Measurements from ENCODE around the gene KLC4.
"Not testable (repeated sequence)": the region's sequence is repeated elsewhere in the genome, so short reads cannot be mapped to it uniquely, and the experiment has no call there.

KLC4 gene

DNA sequence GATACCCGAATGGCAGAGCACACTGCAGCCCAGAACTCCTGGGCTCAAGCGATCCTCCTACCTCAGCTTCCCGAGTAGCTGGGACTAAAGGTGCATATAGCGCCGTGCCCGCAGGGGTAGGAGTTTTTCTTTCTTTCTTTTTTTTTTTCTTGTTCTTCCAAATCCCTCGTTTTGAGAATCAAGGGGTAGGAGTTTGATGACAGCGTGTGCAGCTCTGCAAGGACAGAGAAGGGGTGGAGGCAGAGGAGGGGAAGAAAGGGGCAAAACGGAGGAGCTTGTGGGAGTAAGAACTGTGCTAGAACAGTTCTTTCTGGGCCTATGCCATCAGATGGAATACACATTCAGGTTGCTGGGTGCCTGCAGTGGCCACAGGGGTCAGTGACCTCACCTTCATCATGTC lies 22.7 kb upstream of the KLC4 start:
- Histone ChIP-seq H3K9ac (ENCODE audit: low read length in 2 of 2) (no peak overlapping the region), H3K36me3 (ENCODE audit: control insufficient read depth in 2 of 2, insufficient read depth in 2 of 2, low read length in 2 of 2) (peaks cover 32 to 41% of the 10 kb centered on the region in 2 donors), H3K4me1 (ENCODE audit: control insufficient read depth, insufficient read depth, low read length) (no peaks in the 10 kb centered on the region), H3K27ac (ENCODE audit: low read length) (no peak overlapping the region), H3K4me3 (ENCODE audit: low read length in 2 of 2) (no peak overlapping the region), H3K27me3 (ENCODE audit: control insufficient read depth in 1 of 2, insufficient read depth in 2 of 2, low read length in 2 of 2) (no peaks in the 10 kb centered on the region), H3K9me3 (ENCODE audit: control insufficient read depth in 2 of 2, low read length in 2 of 2) (no peaks in the 10 kb centered on the region)

GRCh38 chr6:43037197-43037596 lies 22.2 kb upstream of the KLC4 start:
- Histone ChIP-seq H3K9me3 (ENCODE audit: control insufficient read depth in 2 of 2, low read length in 2 of 2) (no peaks in the 10 kb centered on the region), H3K4me1 (ENCODE audit: control insufficient read depth, insufficient read depth, low read length) (no peaks in the 10 kb centered on the region), H3K9ac (ENCODE audit: low read length in 2 of 2) (no peak overlapping the region), H3K4me3 (ENCODE audit: low read length in 2 of 2) (no peak overlapping the region), H3K36me3 (ENCODE audit: control insufficient read depth in 2 of 2, insufficient read depth in 2 of 2, low read length in 2 of 2) (peaks cover 32 to 39% of the 10 kb centered on the region in 2 donors), H3K27ac (ENCODE audit: low read length) (no peak overlapping the region), H3K27me3 (ENCODE audit: control insufficient read depth in 1 of 2, insufficient read depth in 2 of 2, low read length in 2 of 2) (no peaks in the 10 kb centered on the region)

DNA sequence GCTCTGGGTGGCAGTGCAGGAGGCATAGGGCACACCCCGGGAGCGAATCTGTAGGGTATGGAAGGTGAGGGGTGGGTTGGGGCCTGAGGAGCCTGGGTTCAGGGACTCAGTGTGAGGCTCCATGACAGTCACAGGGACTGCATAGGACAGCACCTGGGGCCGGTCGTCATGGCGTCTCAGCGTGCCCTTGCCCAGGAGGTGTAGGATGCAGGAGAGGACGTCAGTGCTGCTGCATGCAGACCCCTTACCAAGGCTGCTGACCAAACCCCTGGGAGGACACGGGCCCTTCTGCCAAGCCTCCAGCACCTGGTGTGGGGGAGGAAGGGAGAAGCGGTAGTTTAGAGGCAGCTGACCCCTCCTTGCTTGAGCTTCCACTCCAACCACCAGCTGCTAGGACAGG lies 21.7 kb upstream of the KLC4 start:
- Histone ChIP-seq H3K4me1 (ENCODE audit: control insufficient read depth, insufficient read depth, low read length) (no peaks in the 10 kb centered on the region), H3K9me3 (ENCODE audit: control insufficient read depth in 2 of 2, low read length in 2 of 2) (no peaks in the 10 kb centered on the region), H3K27ac (ENCODE audit: low read length) (no peak overlapping the region), H3K4me3 (ENCODE audit: low read length in 2 of 2) (no peak overlapping the region), H3K36me3 (ENCODE audit: control insufficient read depth in 2 of 2, insufficient read depth in 2 of 2, low read length in 2 of 2) (peaks cover 34 to 36% of the 10 kb centered on the region in 2 donors), H3K9ac (ENCODE audit: low read length in 2 of 2) (no peak overlapping the region), H3K27me3 (ENCODE audit: control insufficient read depth in 1 of 2, insufficient read depth in 2 of 2, low read length in 2 of 2) (no peaks in the 10 kb centered on the region)

DNA sequence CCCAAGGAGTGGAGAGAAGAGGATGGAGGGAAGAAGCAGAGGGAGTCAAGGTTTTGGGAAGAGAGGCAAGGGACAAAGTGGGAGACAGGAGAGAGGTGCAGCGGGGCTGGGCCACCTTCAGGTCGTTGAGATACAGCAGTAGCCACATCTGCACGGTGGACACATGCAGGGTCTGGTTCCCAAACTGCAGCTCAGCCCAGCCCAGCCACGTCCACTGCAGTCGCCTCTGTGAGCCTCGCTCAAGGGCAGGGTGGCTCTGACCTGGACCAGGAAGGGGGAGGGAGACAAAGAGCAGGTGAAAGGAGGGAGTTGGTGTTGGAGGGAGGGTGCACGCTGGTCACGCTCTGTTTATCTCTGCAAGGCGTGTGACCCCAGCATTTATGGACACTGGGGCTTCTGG lies 20.7 kb upstream of the KLC4 start:
- no peak overlapping the region for H3K9ac ChIP-seq (ENCODE audit: low read length in 2 of 2)
- no peak overlapping the region for H3K4me3 ChIP-seq (ENCODE audit: low read length in 2 of 2)
- peaks cover 38 to 40% of the 10 kb centered on the region in 2 donors for H3K36me3 ChIP-seq (ENCODE audit: control insufficient read depth in 2 of 2, insufficient read depth in 2 of 2, low read length in 2 of 2)
- H3K27ac ChIP-seq (ENCODE audit: low read length): no peak overlapping the region
- no peaks in the 10 kb centered on the region for H3K27me3 ChIP-seq (ENCODE audit: control insufficient read depth in 1 of 2, insufficient read depth in 2 of 2, low read length in 2 of 2)
- H3K4me1 ChIP-seq (ENCODE audit: control insufficient read depth, insufficient read depth, low read length): no peaks in the 10 kb centered on the region
- no peaks in the 10 kb centered on the region for H3K9me3 ChIP-seq (ENCODE audit: control insufficient read depth in 2 of 2, low read length in 2 of 2)

GRCh38 chr6:43040542-43041257 lies 18.7 kb upstream of the KLC4 start:
- no peak overlapping the region for H3K27ac ChIP-seq (ENCODE audit: low read length)
- no peaks in the 10 kb centered on the region for H3K4me1 ChIP-seq (ENCODE audit: control insufficient read depth, insufficient read depth, low read length)
- H3K4me3 ChIP-seq (ENCODE audit: low read length in 2 of 2): no peak overlapping the region
- H3K9me3 ChIP-seq (ENCODE audit: control insufficient read depth in 2 of 2, low read length in 2 of 2): no peaks in the 10 kb centered on the region
- H3K27me3 ChIP-seq (ENCODE audit: control insufficient read depth in 1 of 2, insufficient read depth in 2 of 2, low read length in 2 of 2): no peaks in the 10 kb centered on the region
- no peak overlapping the region for H3K9ac ChIP-seq (ENCODE audit: low read length in 2 of 2)
- peaks cover 35 to 40% of the 10 kb centered on the region in 2 donors for H3K36me3 ChIP-seq (ENCODE audit: control insufficient read depth in 2 of 2, insufficient read depth in 2 of 2, low read length in 2 of 2)

DNA sequence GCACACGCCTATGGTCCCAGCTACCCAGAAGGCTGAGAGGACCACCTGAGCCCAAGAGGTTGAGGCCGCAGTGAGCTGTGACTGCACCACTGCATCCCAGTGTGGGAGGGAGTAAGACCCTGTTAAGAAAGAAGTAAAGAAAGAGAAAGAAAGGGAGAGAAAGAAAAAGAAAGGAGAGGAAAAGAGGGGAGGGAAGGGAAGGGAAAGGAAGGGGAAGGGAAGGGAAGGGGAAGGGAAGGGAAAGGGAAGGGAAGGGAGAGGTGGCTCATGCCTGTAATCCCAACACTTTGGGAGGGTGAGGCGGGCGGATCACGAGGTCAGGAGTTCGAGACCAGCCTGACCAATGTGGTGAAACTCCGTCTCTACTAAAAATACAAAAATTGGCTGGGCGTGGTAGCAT lies 18.0 kb upstream of the KLC4 start:
- H3K27me3 ChIP-seq (ENCODE audit: control insufficient read depth in 1 of 2, insufficient read depth in 2 of 2, low read length in 2 of 2); H3K4me1 ChIP-seq (ENCODE audit: control insufficient read depth, insufficient read depth, low read length); H3K27ac ChIP-seq (ENCODE audit: low read length); H3K9me3 ChIP-seq (ENCODE audit: control insufficient read depth in 2 of 2, low read length in 2 of 2); H3K4me3 ChIP-seq (ENCODE audit: low read length in 2 of 2); H3K9ac ChIP-seq (ENCODE audit: low read length in 2 of 2): not testable (repeated sequence)
- peaks cover 39 to 43% of the 10 kb centered on the region in 2 donors for H3K36me3 ChIP-seq (ENCODE audit: control insufficient read depth in 2 of 2, insufficient read depth in 2 of 2, low read length in 2 of 2)

DNA sequence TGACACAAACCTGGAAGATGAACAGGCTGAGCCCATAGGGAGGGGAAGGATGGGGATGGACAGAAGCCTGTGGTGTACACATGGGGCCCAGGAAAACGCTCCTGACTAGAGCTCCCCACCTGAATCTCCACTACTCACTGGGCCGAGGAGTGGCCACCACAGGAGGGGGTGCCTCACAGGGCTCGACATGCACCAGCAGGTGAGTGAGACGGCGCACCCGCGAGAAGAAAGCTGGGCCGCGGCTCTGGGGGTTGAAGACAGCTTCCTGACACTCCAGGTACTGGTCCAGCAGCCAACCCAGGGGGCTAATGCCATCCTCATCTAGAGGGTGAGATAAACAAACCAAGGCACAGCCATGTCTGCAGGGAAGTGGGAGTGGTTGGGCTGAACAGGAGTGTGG lies 16.1 kb upstream of the KLC4 start:
- Histone ChIP-seq H3K27me3 (ENCODE audit: control insufficient read depth in 1 of 2, insufficient read depth in 2 of 2, low read length in 2 of 2) (no peaks in the 10 kb centered on the region), H3K9ac (ENCODE audit: low read length in 2 of 2) (no peak overlapping the region), H3K4me3 (ENCODE audit: low read length in 2 of 2) (no peak overlapping the region), H3K4me1 (ENCODE audit: control insufficient read depth, insufficient read depth, low read length) (no peaks in the 10 kb centered on the region), H3K36me3 (ENCODE audit: control insufficient read depth in 2 of 2, insufficient read depth in 2 of 2, low read length in 2 of 2) (peaks cover 21 to 29% of the 10 kb centered on the region in 2 donors), H3K9me3 (ENCODE audit: control insufficient read depth in 2 of 2, low read length in 2 of 2) (no peaks in the 10 kb centered on the region), H3K27ac (ENCODE audit: low read length) (no peak overlapping the region)

GRCh38 chr6:43045371-43045930 lies 14.0 kb upstream of the KLC4 start:
- H3K9ac ChIP-seq (ENCODE audit: low read length in 2 of 2): no peak overlapping the region
- H3K36me3 ChIP-seq (ENCODE audit: control insufficient read depth in 2 of 2, insufficient read depth in 2 of 2, low read length in 2 of 2): peaks cover 14 to 25% of the 10 kb centered on the region in 2 donors

DNA sequence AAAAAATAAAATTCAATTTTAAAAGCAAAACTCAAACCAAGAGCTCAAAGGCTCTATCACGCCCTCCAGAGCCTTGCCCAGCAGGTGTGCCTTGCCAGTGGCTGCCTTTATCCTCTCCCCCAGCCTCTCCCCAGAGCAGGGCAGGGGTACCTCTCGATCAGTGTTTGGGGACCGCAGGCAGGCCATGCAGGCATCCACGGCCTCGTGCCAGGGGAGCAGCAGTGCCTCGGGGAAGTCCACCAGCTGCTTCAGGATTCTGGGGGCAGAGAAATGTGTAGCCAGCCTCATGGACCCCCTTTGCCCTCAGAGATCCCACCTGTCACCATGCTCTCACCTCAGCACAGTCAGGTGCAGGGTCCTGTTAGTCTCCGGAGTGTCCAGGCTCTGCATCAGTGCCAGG lies 11.4 kb upstream of the KLC4 start:
- Histone ChIP-seq H3K4me1 (ENCODE audit: control insufficient read depth, insufficient read depth, low read length) (peaks cover 3% of the 10 kb centered on the region), H3K36me3 (ENCODE audit: control insufficient read depth in 2 of 2, insufficient read depth in 2 of 2, low read length in 2 of 2) (peaks cover 8 to 18% of the 10 kb centered on the region in 2 donors), H3K9me3 (ENCODE audit: control insufficient read depth in 2 of 2, low read length in 2 of 2) (no peaks in the 10 kb centered on the region), H3K4me3 (ENCODE audit: low read length in 2 of 2) (no peak overlapping the region), H3K27me3 (ENCODE audit: control insufficient read depth in 1 of 2, insufficient read depth in 2 of 2, low read length in 2 of 2) (no peaks in the 10 kb centered on the region), H3K9ac (ENCODE audit: low read length in 2 of 2) (no peak overlapping the region), H3K27ac (ENCODE audit: low read length) (no peak overlapping the region)

More at GRCh38 chr6:43045371-43045930, 14.0 kb upstream of the KLC4 start:
- Histone ChIP-seq H3K27ac (ENCODE audit: low read length) (no peak overlapping the region), H3K4me1 (ENCODE audit: control insufficient read depth, insufficient read depth, low read length) (no peaks in the 10 kb centered on the region), H3K27me3 (ENCODE audit: control insufficient read depth in 1 of 2, insufficient read depth in 2 of 2, low read length in 2 of 2) (no peaks in the 10 kb centered on the region), H3K4me3 (ENCODE audit: low read length in 2 of 2) (no peak overlapping the region), H3K9me3 (ENCODE audit: control insufficient read depth in 2 of 2, low read length in 2 of 2) (no peaks in the 10 kb centered on the region)

- Histone ChIP-seq H3K4me3 (ENCODE audit: low read length in 2 of 2) (no peak overlapping the region), H3K36me3 (ENCODE audit: control insufficient read depth in 2 of 2, insufficient read depth in 2 of 2, low read length in 2 of 2) (peaks cover 10 to 14% of the 10 kb centered on the region in 2 donors), H3K9ac (ENCODE audit: low read length in 2 of 2) (no peak overlapping the region), H3K9me3 (ENCODE audit: control insufficient read depth in 2 of 2, low read length in 2 of 2) (no peaks in the 10 kb centered on the region), H3K4me1 (ENCODE audit: control insufficient read depth, insufficient read depth, low read length) (peaks cover 13% of the 10 kb centered on the region), H3K27me3 (ENCODE audit: control insufficient read depth in 1 of 2, insufficient read depth in 2 of 2, low read length in 2 of 2) (no peaks in the 10 kb centered on the region), H3K27ac (ENCODE audit: low read length) (no peak overlapping the region)
Observed at GRCh38 chr6:43050981-43051380, 8.4 kb upstream of the KLC4 start.

- Histone ChIP-seq H3K27ac (ENCODE audit: low read length) (peak overlapping the region; percentile 92), H3K4me3 (ENCODE audit: low read length in 2 of 2) (peak overlapping the region in 1 of 2 donors; percentile 76), H3K9me3 (ENCODE audit: control insufficient read depth in 2 of 2, low read length in 2 of 2) (no peaks in the 10 kb centered on the region), H3K4me1 (ENCODE audit: control insufficient read depth, insufficient read depth, low read length) (peaks cover 13% of the 10 kb centered on the region), H3K9ac (ENCODE audit: low read length in 2 of 2) (no peak overlapping the region), H3K36me3 (ENCODE audit: control insufficient read depth in 2 of 2, insufficient read depth in 2 of 2, low read length in 2 of 2) (peaks cover 12 to 13% of the 10 kb centered on the region in 2 donors), H3K27me3 (ENCODE audit: control insufficient read depth in 1 of 2, insufficient read depth in 2 of 2, low read length in 2 of 2) (no peaks in the 10 kb centered on the region)
Observed at GRCh38 chr6:43052225-43052841, 7.1 kb upstream of the KLC4 start.
